Hematopoietic multipotent progenitor cell treated with erythropoietin and hydrocortisone succinate and interleukin-3 and kit ligand, for 8 days (in vitro differentiated cells): ENCODE data around the gene PRRX2.
"Not testable (repeated sequence)": the region's sequence is repeated elsewhere in the genome, so short reads cannot be mapped to it uniquely, and the experiment has no call there.

Experiments used
- DNase-seq: peaks from one replicate; pipeline ENCODE4 v3.0.0-alpha.2; 2015

Gene PRRX2

DNA sequence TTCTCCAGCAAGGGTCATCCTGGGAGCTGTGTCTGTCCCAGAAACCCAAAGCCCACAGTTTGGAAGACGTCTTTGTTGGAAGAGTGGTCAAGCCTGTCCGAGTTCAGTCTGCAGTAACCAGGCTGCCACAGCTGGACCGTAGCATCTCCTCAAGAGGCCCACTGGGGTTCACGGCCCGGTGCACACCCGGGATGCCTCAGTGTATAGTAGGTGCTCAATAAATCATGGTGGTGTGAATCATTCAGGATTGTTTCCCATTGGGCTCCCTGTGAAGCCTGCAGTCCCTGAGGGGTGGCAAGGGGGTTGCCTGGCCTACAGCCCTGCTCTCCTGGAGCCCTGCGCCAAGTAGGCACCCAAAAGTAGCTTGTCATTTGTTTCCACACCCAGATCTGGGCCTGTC is 10.3 kb upstream of the PRRX2 start:
- DNase-seq, result no peak

DNA sequence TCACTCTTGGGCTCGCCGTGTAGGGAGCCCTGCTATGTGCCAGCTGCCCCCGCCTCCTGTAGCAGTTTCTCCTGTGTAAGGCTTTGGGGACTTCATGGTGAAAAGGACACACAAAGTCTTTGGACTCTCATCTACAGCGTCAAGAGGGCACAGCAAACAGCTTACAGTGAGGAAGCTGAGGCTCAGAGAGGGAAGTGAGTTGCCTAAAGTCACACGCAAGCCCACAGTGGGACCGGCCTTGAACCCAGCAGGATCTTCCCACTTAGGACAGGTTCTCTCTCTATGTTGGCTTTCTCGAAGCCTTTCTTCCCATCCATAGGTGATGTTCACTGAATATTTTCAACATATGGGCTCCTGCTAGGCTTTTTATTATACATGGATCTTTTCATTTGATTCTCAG is 9.8 kb upstream of the PRRX2 start:
- DNase-seq, result no peak

DNA sequence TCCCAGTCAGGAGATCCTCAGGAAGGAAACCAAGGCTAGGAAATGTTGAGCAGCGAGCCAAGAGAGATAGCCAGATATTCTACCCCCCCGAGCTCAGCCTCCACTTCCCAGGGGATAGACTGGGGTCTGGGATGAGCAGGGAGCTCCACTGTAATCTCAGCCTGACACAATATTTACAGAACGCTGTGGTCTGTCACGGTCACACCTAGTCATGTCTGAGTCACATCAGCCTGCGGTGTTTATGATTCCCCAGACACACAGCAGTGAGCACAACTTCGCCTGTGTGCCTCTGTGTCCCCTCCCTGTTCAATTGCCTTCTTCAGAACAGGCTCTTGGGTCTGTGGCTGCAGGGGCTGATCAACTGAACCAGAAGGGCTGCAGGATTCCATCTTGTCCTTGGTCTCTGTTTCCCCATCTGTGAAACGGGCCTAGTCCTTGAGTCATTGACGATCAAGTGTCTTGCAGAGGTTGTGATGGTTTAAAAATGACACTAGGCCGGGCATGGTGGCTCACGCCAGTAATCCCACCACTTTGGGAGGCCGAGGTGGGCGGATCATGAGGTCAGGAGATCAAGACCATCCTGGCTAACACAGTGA is 8.6 kb upstream of the PRRX2 start:
- DNase-seq, result no peak

DNA sequence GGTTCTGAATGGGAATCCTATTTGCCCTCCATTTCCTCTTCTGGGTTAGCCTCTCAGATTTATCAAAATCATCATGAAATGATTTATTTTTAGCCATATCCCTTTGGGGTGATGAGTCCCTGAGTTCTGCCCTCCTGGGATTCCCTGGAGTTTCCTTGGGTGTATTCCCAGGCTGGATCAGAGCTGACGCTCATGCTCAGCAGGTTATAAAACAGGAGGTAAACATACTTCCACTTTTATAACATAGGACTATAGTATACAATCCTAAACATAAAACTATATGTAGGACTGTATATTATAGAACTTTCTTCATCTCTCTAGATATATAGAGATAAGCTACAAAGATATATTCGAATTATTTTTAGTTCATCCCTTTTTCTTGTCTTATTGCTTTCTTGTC is 4.4 kb upstream of the PRRX2 start:
- no peak for DNase-seq

DNA sequence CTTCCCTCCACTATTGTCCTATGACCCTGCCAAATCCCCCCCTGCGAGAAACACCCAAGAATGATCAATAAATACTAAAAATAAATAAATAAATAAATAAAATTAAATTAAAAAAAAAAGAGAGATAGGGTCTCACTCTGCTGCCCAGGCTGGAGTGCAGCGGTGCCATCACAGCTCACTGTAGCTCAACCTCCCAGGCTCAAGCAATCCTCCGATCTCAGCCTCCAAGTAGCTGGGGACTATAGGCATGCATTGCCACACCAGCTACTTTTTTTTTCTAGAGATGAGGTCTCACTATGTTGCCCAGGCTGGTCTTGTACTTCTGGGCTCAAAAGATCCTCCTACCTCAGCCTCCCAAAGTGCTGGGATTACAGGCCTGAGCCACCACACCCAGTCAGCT is 3.2 kb upstream of the PRRX2 start:
- DNase-seq, result not testable (repeated sequence)

DNA sequence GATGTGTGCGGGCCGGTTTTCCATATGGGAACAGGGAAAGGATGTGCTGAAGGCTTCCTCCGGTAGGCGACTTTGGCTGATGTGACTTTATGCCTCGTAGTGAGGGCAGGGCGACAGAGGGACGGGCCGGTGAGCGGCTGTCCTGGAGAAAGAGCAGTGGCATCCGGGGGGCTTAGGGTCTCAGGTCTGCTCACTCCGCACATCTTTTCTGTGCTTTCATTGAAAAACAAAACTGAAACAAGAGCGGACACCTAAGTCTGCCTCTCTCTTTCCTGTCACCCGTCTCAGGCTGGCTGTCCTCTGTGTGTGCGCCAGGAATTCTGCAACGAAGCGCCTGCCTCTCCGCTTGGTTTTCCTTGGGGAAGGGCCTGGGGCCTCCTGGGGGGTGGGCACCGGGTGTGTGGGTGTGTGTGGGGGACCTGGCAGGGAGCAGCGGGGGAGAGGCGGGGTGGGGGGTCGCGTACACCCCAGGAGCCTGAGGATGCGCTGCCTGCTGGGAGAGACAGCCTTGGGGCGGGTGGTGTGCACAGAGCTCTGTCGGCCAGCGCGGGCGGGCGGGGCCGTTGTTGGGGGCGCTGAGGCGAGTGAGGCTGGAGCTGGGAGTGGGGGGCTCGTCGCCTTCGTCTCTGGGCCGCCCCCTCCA is 580 bp upstream of the PRRX2 start:
- no peak for DNase-seq

DNA sequence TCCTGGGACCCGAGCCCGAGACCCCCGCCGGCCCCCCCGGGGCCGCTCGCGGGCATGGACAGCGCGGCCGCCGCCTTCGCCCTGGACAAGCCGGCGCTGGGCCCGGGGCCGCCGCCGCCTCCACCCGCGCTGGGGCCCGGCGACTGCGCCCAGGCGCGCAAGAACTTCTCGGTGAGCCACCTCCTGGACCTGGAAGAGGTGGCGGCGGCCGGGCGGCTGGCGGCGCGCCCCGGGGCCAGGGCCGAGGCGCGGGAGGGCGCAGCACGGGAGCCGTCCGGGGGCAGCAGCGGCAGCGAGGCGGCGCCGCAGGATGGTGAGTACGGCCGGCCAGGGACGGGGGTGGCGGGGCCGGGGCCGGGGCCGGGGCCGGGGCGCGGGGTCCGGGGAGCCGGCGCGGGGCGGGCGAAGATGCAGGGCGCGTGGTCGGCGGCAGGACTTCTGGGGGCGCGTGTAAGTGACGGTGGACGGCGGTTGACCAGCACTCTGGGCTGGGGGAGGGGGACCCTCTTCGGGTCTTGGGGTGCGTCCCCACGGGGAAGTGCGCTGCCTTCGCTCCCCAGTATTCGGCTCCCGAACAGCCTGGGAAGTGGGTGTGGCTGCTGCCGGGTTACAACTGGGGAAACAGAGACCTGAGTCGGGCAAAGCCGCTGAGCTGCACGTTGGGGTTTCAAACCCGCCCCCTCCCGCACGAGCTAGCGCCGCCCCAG is 520 bp downstream of the PRRX2 start:
- DNase-seq, result no peak

DNA sequence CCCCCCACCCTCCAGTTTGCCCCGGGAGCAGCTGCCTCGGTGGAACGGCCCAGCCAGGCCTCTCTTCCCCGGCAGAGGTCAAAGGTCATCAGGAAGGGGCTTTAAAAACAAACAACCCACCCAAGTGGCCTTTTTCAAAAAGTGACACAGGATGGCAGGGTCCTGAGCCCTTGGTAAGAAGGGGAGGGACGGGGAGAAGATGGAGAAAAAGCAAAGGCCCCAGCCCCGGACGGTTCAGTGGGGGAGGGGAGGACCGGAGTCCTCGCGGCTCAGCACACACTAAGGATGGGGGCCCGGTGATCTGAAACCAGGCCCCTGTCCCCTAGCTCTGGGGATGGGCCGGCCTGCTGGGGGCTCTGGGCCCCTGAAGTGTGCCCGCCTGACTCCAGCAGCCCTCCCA is 1.1 kb downstream of the PRRX2 start:
- DNase-seq, result no peak

DNA sequence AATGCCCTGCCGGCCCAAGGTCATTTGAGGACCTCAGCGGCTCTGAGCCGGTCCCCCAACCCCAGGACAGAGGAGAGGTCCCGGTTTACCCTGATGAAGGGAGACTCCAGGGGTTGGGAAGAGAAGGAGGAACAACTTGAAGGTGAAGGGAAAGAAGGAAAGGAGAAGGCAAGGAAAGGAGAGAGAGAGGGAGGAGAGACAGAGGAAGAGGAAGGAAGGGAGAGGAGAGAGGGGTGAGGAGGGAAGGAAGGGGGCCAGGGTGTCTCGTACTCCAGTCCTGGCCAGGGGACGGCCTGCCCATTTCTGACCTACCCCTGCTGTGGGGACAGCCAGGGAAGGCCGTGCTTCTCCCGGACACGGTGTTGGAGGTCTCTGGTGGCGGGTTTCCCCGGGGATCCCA is 1.9 kb downstream of the PRRX2 start:
- DNase-seq, result no peak

DNA sequence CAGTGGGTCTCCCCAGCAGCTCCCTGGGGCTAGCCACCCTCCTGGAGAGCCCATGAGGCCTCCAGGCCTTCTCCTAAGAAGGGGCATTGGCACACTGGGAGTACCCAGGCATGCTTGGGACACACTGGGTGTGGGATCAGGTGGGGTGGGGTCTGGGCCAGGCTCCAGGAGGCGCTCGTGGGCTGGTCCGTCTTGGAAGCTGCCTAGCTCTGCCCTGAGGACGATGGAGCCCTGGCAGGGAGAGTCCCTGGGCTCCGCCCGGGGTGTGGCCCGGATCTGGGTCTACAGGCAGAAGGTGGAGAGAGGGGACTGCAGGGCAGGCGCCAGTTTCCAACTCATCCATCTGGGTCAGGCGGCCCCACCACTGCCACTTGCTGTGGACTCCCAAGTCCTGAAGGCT is 2.4 kb downstream of the PRRX2 start:
- DNase-seq, result no peak

DNA sequence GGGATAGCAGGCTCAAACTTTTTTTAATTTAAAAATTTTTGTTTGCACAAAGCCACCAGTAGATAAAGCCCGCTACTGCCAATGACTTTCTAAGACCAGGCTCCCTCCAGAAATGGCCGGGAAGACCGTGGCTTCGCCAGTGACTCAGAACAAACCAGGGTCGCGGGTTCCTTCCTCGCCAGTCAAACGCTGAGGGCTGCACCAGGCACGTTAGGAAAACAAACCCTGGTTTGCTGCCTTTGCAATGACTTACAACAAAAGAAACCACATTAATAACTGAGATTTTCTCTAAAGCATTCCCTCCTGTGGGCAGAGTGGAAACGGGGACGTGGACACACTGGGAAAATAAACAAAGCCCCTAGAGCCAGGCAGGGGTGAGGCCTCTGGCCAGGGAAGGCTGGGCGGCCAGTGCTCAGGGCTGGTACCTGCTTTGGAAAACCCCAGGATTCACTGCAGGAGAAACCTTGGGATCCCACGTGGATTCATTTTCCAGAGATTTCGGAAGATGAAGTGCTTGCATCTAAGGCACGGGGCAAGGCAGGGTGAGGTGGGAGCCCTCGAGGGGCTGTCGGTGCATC is 3.8 kb downstream of the PRRX2 start:
- DNase-seq, result no peak

DNA sequence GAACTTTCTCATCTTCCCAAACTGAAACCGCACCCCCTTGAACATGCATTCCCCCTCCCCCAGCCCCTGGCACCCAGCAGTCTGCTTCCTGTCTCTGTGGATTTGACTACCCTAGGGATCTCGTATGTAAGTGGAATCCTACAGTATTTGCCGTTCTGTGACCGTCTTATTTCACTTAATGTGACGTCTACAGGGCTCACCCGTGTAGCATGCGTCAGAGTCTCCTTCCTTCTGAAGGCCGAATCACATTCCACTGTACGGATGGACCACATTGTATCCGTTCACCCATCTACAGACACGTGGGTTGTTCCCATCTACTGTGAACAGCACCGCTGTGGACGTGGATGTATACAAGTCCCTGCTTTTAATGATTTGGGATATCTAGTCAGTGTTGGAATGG is 4.5 kb downstream of the PRRX2 start:
- DNase-seq, result no peak

DNA sequence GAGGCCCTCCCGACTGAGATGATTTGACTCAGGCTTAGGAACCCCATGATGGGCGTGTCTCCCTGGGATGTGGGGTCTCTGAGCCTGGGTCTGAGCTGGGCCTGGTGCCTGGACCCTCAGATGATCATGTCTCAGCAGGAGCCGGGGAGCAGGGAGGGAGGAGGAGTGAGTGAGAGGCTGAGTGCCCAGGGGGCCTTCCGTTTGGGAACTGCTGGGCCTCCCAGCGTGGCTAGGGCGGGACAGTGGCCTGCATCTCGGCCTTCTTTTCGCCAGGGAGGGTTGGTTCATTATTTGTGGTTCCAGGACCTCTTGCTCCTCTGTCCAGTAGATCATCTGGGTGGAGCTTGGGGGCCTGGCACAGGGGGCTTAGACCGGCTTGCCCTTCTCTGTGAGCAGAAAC is 5.6 kb downstream of the PRRX2 start:
- DNase-seq, result no peak

DNA sequence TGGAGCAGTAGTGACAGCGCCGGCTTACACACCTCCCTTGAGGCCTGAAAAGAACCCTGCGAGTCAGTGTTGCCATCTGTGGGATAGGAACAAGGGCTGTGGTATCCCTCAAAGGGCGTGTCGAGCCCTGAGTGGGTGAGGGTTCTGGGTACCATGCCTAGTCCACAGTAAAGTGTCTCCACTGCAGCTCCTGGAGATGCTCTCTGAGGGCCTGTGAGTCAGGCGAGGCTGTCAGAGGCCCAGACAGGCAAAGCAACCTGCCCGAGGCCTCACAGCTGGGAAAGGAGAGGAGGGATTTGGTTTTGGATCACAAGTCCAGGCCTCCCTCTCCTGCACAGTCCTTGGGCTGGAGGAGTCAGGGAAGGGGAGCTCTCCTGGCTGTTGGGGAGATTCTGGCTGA is 6.1 kb downstream of the PRRX2 start:
- DNase-seq, result no peak

DNA sequence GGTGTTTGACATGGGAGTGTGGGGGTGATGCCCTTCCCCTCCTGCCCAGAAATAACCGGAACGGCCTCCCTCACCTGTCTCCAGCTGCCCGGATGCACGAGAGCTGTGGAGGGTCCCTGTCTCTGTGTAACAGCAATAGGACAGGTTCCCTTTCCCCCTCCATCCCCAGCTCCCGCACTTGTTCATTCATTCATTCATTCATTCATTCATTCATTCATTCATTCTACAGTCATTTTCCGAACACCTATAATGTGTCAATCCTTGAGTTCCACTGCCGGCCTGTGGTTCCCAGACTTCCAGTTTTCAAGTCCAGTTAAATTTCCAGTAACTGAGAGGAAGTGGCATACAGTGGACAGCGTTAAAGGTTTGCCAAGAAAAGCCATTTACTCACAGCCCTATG is 7.3 kb downstream of the PRRX2 start:
- DNase-seq, result no peak

DNA sequence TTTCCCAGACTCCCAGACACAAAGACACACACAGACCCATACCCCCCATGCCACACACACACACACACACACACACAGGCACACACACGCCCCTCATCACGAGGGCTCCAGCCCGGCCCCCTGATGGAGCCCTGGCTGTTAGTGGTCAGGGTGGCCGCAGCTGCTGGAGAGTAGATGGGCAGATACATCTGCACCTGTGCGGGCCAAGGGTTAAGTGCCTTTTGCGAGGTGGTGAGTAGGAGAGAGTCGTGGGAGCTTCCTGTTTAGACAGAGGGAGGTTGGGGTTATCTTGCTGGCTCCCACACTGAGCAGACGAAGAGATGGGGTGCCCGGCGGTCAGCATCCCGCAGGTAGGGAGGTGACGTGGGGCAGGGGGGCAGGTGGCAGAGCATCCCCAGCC is 8.2 kb downstream of the PRRX2 start:
- DNase-seq, result no peak

DNA sequence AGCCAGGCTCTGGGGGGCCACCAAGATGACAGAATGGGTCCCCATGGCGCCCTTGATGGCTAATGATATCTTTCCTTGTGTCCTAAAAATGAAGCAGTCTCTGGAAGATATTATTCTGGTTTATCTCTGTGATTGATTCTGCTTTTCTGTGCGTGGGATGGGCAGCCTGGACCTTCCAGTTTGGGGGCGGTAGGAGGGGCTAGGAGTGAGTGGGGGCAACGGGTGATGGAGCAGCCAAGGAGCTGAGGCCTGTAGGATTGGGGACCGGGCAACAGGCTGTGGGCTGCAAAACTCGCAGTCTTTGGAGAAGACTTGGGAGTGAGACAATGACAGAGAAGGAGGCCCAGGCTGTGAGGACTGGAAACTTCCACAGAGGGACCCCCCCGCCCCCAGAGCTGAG is 8.8 kb downstream of the PRRX2 start:
- no peak for DNase-seq

DNA sequence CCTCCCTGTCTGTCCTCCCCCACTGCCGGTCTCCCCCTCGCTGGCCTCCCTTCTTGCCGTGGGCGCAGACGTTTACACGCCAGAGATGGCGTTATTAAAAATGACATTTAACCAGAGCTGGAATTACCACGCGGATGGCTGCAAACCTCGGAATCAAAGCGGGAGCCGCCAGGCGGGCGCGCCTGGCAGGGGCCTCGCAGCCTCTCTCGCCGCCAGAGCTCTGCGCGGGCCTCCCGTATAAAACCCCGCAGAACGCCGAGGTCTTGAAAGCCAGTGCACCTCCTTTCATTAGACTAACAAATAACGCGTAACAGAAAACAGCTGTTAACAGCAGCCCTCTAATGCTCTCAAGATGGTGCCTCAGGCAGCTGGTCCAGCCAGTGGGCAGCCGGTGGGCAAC is 10.2 kb downstream of the PRRX2 start:
- DNase-seq, result no peak

DNA sequence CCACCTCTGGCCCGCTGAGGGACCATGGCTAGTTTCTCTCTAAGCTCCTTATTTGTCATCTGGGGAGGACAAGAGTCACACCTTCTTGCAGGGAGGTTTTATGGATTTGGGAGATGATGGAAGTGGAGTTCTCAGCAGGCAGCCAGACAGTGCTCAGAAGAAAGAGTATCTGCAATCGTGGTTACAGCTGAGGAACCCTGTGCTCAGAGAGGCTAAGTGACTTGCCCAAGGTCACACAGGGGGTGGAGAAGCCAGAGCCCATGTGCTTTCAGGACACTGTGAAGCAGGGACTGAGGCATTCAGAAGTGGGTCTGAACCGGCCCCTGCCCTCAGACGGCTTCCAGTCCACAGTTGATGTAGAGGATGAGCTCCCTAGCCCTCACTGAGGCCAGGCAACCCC is 10.8 kb downstream of the PRRX2 start:
- no peak for DNase-seq

DNA sequence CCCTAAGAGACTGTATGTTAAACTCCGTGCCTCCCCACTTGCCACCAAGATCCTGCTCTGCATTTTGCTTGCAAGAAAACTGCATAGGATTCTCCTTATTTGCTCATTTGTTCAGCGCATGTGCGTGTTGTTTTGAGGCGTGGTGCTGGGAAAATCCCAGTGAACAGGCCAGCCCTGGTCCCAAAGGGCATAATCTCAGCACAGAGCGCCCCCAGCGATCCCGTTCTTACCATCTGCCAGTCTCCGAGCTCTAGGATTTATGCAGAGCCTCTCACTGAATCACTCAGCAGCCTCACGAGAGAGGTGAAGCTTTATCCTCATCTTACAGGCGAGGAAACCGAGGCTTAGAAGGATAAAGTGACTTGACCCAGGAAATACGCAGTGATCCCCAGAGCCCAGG is 11.5 kb downstream of the PRRX2 start:
- no peak for DNase-seq

DNA sequence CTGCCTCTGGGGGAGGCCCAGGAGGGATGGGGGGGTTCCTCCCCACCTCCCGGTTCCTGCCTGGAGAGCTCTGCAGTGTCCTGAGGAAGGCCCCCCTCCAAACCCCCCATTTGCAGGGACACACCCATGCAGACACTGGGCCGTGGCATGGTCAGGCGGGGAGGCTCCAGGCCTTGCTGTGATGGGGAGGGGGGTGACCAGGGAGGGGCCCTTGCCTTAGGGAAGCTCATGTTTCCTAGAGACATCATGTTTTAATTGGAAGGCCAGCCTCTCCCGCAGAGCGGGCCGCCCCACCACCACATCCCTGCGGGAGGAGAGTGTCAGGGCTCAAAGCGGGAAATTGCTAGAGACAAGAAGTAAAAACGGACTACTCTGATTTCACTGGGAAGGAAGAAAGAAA is 12.0 kb downstream of the PRRX2 start:
- no peak for DNase-seq

DNA sequence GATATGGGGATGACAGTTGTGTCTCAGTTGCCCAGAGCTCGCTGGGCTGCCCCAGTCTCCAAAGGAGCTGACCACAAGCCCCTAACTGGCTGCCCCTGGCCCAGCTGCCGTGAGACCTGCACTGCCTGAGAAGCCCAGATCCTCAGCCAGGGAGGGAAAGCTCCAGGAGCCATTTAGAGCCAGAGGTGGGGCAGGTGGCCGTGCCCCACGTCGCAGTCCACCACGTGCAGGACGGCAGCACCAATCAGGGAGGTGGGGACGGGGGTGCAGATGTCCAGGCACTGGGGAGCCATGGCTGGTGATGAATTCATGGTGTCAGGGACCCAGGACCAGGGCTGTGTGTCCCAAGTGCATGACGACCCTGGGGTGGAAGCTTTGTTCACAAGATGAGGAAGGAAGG is 13.4 kb downstream of the PRRX2 start:
- DNase-seq, result no peak

DNA sequence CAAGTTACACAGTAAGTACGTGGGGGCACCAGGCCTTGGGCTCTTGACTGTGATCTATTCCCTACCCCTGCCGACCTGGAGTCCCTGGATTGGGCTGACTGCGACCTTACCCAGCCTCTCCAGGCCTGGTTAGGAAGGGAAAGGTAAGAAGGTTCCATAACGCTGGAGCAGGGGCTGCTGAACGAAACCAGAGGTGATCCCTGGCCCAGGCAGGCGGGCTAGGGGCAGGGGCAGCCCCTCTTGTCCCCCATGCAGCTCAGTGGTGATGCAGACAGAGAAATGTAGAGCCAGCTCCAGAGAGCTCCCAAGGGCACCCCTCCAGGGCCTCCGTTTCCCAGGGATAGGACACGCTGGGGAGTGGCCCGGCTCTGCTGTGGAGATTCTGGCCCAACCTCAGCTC is 14.1 kb downstream of the PRRX2 start:
- DNase-seq, result no peak

DNA sequence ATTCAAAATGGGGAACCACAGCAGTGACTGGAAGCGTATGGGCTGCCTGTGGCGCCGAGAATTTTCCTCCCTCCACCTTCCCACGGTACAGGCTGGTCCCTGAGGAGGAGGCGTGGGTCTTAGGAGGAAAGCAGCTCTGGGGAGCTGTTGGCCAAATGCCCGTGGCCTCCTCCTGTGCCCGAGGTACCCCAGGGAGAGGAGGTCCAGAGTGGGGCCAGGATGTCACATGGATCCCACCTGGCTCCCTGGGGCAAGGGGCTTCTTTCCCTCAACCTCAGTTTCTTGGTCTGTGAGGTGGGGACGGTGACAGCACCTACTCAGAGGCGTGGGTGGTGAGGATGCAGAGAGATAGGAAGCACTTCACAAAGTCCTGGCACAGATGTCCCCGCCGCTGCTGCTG is 16.5 kb downstream of the PRRX2 start:
- no peak for DNase-seq

DNA sequence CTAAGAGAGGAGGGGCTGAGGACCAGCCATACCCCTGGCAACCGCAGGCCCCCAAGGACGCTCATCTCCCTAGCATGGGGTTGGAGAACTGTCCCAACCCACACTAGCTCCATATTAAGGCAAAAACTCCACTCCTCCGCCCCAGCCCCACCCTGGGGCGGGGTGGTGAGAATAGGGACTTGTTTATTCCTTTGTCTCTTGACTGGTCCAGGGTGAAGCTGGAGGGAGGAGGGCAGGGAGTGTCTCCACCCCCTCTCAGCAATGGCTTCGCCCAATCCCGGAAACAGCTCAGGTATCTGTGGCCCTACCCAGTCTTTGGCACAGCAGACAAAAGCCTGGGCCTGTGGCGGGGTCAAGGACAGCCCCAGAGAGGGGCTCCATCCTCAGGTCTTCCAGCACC is 16.9 kb downstream of the PRRX2 start:
- no peak for DNase-seq
